HTERT RPE-1 (cell line): ENCODE data around the gene ARHGEF11.

Experiments used
- in situ Hi-C: fragments of 300-500 bp; cut with MboI; formaldehyde crosslinking; loops from 4 replicates; pipeline ENCODE4 v1.14.3; 2020; ENCODE audit warnings: low sequenced_read_pairs

Gene ARHGEF11

GRCh38 chr1:156912861-156913808, 132.4 kb downstream of the ARHGEF11 start:
- in situ Hi-C loops = no loop called here

GRCh38 chr1:156912310-156912709, 133.2 kb downstream of the ARHGEF11 start:
- in situ Hi-C loops = no loop called here

- in situ Hi-C loops = no loop called here
Measured at GRCh38 chr1:156911577-156912298, 133.8 kb downstream of the ARHGEF11 start.

GRCh38 chr1:156910309-156910782, 135.2 kb downstream of the ARHGEF11 start:
- in situ Hi-C loops = no loop called here

- in situ Hi-C loops = no loop called here
Measured at GRCh38 chr1:156909671-156910070, 135.9 kb downstream of the ARHGEF11 start.

GRCh38 chr1:156908955-156909354, 136.6 kb downstream of the ARHGEF11 start:
- in situ Hi-C loops = no loop called here

- in situ Hi-C loops = no loop called here
Measured at GRCh38 chr1:156908541-156908940, 137.0 kb downstream of the ARHGEF11 start.

GRCh38 chr1:156906206-156906906, 139.2 kb downstream of the ARHGEF11 start:
- in situ Hi-C loops = no loop called here

- in situ Hi-C loops = no loop called here
Measured at GRCh38 chr1:156905651-156906050, 139.9 kb downstream of the ARHGEF11 start.

- in situ Hi-C loops = no loop called here
Measured at GRCh38 chr1:156905176-156905575, 140.4 kb downstream of the ARHGEF11 start.

GRCh38 chr1:156904187-156904959, 141.2 kb downstream of the ARHGEF11 start:
- in situ Hi-C loops = no loop called here

GRCh38 chr1:156903328-156904091, 142.0 kb downstream of the ARHGEF11 start:
- in situ Hi-C loops = no loop called here

GRCh38 chr1:156901966-156902915, 143.3 kb downstream of the ARHGEF11 start:
- in situ Hi-C loops = no loop called here

- in situ Hi-C loops = no loop called here
Measured at GRCh38 chr1:156901590-156901900, 144.0 kb downstream of the ARHGEF11 start.

GRCh38 chr1:156900896-156901589, 144.5 kb downstream of the ARHGEF11 start:
- in situ Hi-C loops = no loop called here

- in situ Hi-C loops = no loop called here
Measured at GRCh38 chr1:156899956-156900718, 145.4 kb downstream of the ARHGEF11 start.

- in situ Hi-C loops = no loop called here
Measured at GRCh38 chr1:156898971-156899664, 146.4 kb downstream of the ARHGEF11 start.
